B cell (primary cell): ENCODE measurements around the gene SENP5. TPM values are rescaled to one million over a fixed set of nuclear protein-coding genes. Genes with fewer than 3 reads are reported as not detected.

ENCODE experiments used
- ATAC-seq: fragments of 200-7000 bp; cut with Tn5 transposase; one replicate; pipeline ENCODE4 v1.10.0; 2021; ENCODE audit warnings: low read depth, mild to moderate bottlenecking, moderate number of reproducible peaks, moderate library complexity
- CTCF ChIA-PET: fragments of 350-600 bp; sonication (Branson Sonifier 250); formaldehyde crosslinking; loops from one replicate; lab custom pipeline; 2021; ENCODE audit warnings: antibody characterized with exemption, inconsistent platforms; lab: Charles Lee
- POLR2A ChIA-PET: fragments of 350-600 bp; sonication (Branson Sonifier 250); formaldehyde crosslinking; loops from one replicate; lab custom pipeline; 2021; ENCODE audit warnings: antibody characterized with exemption; lab: Charles Lee
- DNase-seq: peaks from one replicate; pipeline ENCODE4 v3.0.0; 2013
- H2AFZ ChIP-seq: 2 replicates; pipeline ENCODE4 v1.6.1; 2012; ENCODE audit warnings: mild to moderate bottlenecking, low read depth, low read length; ENCODE audit not compliant: insufficient read depth, poor library complexity, severe bottlenecking
- H3K27ac ChIP-seq, 2 donors: 1 replicate in 1 of 2; 2 replicates in 1 of 2; pipeline ENCODE4 v1.5.1; 2012 to 2013; ENCODE audit warnings: low read length in 2 of 2, mild to moderate bottlenecking in 2 of 2, moderate library complexity in 1 of 2
- H3K27me3 ChIP-seq, 4 experiments: fragments of 200-600 bp in 1 of 4; sonication (generic) in 1 of 4; replicated peaks in 1 of 4; 1 replicate in 2 of 4; 2 replicates in 2 of 4; pipeline versions ENCODE4 v1.6.1 to v1.7.0; 2013 to 2016; ENCODE audit warnings: low read length in 3 of 4, mild to moderate bottlenecking in 2 of 4, mixed read lengths in 1 of 4, moderate library complexity in 1 of 4; ENCODE audit not compliant: insufficient read depth in 4 of 4, control insufficient read depth in 3 of 4; ENCODE audit errors: control extremely low read depth in 1 of 4
- H3K36me3 ChIP-seq, 2 experiments: replicated peaks in 1 of 2; 1 replicate in 1 of 2; 2 replicates in 1 of 2; pipeline versions ENCODE4 v1.6.1 to v1.7.1; 2013; ENCODE audit warnings: low read length in 1 of 2; ENCODE audit not compliant: insufficient read depth in 2 of 2, control insufficient read depth in 1 of 2; ENCODE audit errors: control extremely low read depth in 1 of 2, extremely low read depth in 1 of 2
- H3K4me1 ChIP-seq, 2 donors: fragments of 200-600 bp in 1 of 2; sonication (generic) in 1 of 2; 1 replicate in 1 of 2; 2 replicates in 1 of 2; pipeline versions ENCODE4 v1.5.1 to v1.6.1; 2013 to 2017; ENCODE audit warnings: low read length in 2 of 2; ENCODE audit not compliant: control insufficient read depth in 2 of 2, insufficient read depth in 2 of 2
- H3K4me2 ChIP-seq: replicated peaks from 2 replicates; pipeline ENCODE3; 2012; ENCODE audit warnings: mild to moderate bottlenecking, low read depth, low read length; ENCODE audit not compliant: poor library complexity, severe bottlenecking
- H3K4me3 ChIP-seq, 5 experiments: fragments of 200-600 bp in 1 of 5; sonication (generic) in 1 of 5; 1 replicate in 3 of 5; 2 replicates in 2 of 5; pipeline versions ENCODE4 v1.5.1 to v1.7.0; 2011 to 2016; ENCODE audit warnings: low read length in 4 of 5, mild to moderate bottlenecking in 4 of 5, low read depth in 2 of 5, control low read depth in 1 of 5, moderate library complexity in 1 of 5; ENCODE audit not compliant: insufficient read depth in 1 of 5; ENCODE audit errors: control extremely low read depth in 1 of 5, extremely low read depth in 1 of 5
- H3K79me2 ChIP-seq: fragments of 200-600 bp; sonication (generic); one replicate; pipeline ENCODE4 v1.6.0; 2016; ENCODE audit warnings: low read length; ENCODE audit not compliant: control insufficient read depth, insufficient read depth
- H3K9ac ChIP-seq: fragments of 200-600 bp; sonication (generic); 2 replicates; pipeline ENCODE4 v1.6.1; 2017; ENCODE audit warnings: mild to moderate bottlenecking, low read length, moderate library complexity
- H3K9me3 ChIP-seq, 3 donors: one replicate each; pipeline versions ENCODE4 v1.6.1 to v1.7.1; 2013; ENCODE audit warnings: low read length in 2 of 3; ENCODE audit not compliant: control insufficient read depth in 2 of 3, insufficient read depth in 1 of 3; ENCODE audit errors: control extremely low read depth in 1 of 3
- H4K20me1 ChIP-seq: 2 replicates; pipeline ENCODE4 v1.6.0; 2012; ENCODE audit warnings: mild to moderate bottlenecking, low read length; ENCODE audit not compliant: insufficient read depth, control insufficient read depth, poor library complexity, severe bottlenecking
- H3K27ac Mint-ChIP-seq: one replicate; pipeline ENCODE4 v1.8.0; 2021; ENCODE audit warnings: mixed read lengths
- H3K27me3 Mint-ChIP-seq: one replicate; pipeline ENCODE4 v1.8.0; 2021; ENCODE audit warnings: mixed read lengths
- H3K4me1 Mint-ChIP-seq: one replicate; pipeline ENCODE4 v1.8.0; 2021; ENCODE audit warnings: mixed read lengths
- H3K4me3 Mint-ChIP-seq: one replicate; pipeline ENCODE4 v1.8.0; 2021; ENCODE audit warnings: mixed read lengths
- H3K9me3 Mint-ChIP-seq: one replicate; pipeline ENCODE4 v1.8.0; 2022; ENCODE audit warnings: mixed read lengths; ENCODE audit not compliant: insufficient read depth
- EZH2 ChIP-seq: IDR thresholded peaks from 2 replicates; pipeline ENCODE4 v1.6.1; 2012; ENCODE audit warnings: borderline replicate concordance, low read depth, mild to moderate bottlenecking, moderate library complexity, low read length; ENCODE audit not compliant: insufficient read depth, poor library complexity, severe bottlenecking
- WGBS: methylation state at CpG from one replicate; pipeline ENCODE4 v1.1.5; 2013; ENCODE audit warnings: missing lambda C conversion rate; ENCODE audit not compliant: insufficient coverage; 5-methylcytosine and 5-hydroxymethylcytosine counted together
- intact Hi-C: fragments of 100-400 bp; cut with micrococcal nuclease; formaldehyde crosslinking; loops from one replicate; pipeline ENCODE4 v1.10.0; 2022
- polyA plus RNA-seq: library from polyadenylated mRNA; depleted of rRNA; stranded (reverse); fragments of >200 nt; gene quantifications from 2 replicates; pipeline ENCODE4 v1.2.3, GENCODE V29; 2012
- total RNA-seq, 2 donors: library from RNA; stranded (reverse); fragments of 120-200 nt in 1 of 2; gene quantifications; 1 replicate in 1 of 2; 2 replicates in 1 of 2; pipeline versions ENCODE4 v1.2.3 to v1.2.4, GENCODE V29; 2013 to 2022
- TF ChIP-seq, protein P1 (sequence below): fragments of 200-600 bp; IDR thresholded peaks from one replicate; pipeline ENCODE4 v1.8.0; 2022; ENCODE audit warnings: antibody characterized with exemption, mild to moderate bottlenecking

SENP5 gene
- total and polyA plus RNA-seq, 2 donors (not counting 1 experiment from before 2014, with no cell fraction given): 9.2 to 51.5 TPM

DNA sequence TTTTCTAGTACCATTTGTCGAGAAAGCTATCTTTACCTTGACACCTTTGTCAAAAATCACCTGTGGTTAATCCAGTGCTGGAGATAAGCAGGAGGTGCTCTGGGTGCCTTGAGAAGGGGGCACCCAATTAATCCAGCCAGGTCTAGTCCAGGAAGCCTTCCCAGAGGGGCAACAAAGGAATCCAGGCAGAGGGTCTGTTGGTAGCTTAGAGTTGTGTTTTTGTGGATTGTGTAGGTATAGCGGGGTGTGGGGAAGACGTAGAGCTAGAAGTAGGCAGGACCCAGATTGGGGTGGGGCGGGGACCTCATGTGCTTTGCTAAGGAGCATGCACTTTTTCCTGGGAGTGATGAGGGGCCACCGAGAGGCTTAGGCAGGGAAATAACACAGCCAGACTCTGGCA, 106.9 kb downstream of the SENP5 start:
- Histone ChIP-seq H3K36me3 (no peaks in the 10 kb centered on the region), H2AFZ (no peak overlapping the region), H3K79me2 (no peaks in the 10 kb centered on the region), H3K4me3 (no peak overlapping the region), H3K4me1 (peaks cover 0 to 10% of the 10 kb centered on the region in 2 donors), H3K9me3 (no peaks in the 10 kb centered on the region), H3K9ac (no peak overlapping the region), H3K4me2 (no peak overlapping the region), H4K20me1 (no peaks in the 10 kb centered on the region), H3K27ac (no peak overlapping the region), H3K27me3 (peaks cover 0 to 7% (median 2%) of the 10 kb centered on the region in 4 experiments)
- 100% methylated on average over 4 of the region's 5 CpGs for WGBS
- ATAC-seq (no peak), DNase-seq (no peak)
- Mint-ChIP-seq H3K4me1 (peaks cover 10% of the 10 kb centered on the region), H3K4me3 (no peak overlapping the region), H3K9me3 (no peaks in the 10 kb centered on the region), H3K27me3 (peaks cover 28% of the 10 kb centered on the region), H3K27ac (no peak overlapping the region)
- ChIA-PET CTCF (interaction anchor here (0.5 to 1.5 kb wide), 3 partner anchors 212 to 446 kb away, joined by 3 to 4 read pairs (median 3); no protein-coding TSS in a partner anchor), POLR2A (no interaction called here)
- TF ChIP-seq, protein P1, sequence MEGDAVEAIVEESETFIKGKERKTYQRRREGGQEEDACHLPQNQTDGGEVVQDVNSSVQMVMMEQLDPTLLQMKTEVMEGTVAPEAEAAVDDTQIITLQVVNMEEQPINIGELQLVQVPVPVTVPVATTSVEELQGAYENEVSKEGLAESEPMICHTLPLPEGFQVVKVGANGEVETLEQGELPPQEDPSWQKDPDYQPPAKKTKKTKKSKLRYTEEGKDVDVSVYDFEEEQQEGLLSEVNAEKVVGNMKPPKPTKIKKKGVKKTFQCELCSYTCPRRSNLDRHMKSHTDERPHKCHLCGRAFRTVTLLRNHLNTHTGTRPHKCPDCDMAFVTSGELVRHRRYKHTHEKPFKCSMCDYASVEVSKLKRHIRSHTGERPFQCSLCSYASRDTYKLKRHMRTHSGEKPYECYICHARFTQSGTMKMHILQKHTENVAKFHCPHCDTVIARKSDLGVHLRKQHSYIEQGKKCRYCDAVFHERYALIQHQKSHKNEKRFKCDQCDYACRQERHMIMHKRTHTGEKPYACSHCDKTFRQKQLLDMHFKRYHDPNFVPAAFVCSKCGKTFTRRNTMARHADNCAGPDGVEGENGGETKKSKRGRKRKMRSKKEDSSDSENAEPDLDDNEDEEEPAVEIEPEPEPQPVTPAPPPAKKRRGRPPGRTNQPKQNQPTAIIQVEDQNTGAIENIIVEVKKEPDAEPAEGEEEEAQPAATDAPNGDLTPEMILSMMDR: no peak
- intact Hi-C loops: no loop called here

DNA sequence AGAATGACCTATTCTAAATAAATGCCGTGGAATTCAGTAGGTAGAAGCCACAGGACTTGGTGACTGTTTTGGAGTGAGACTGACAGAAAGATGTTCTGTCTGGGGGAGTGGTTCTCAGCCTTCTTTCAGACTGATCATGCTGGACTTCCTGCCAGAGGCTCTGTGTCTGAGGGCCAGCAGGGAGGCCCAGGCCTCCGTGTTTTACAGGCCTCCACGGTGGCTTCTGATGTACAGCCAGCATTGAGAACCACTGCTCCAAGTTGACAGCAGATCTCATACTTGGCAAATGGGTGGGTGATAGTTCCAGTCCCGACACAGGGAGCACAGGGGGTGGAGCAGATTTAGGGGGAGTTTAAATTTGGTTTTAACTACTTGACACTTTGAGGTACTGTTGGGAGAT, 107.6 kb downstream of the SENP5 start:
- CTCF ChIA-PET: interaction anchor here (1.4 to 1.5 kb wide), 2 partner anchors 211 to 213 kb away, joined by 3 read pairs; no protein-coding TSS in a partner anchor
- Histone ChIP-seq H3K36me3 (no peaks in the 10 kb centered on the region), H3K9ac (no peak overlapping the region), H3K4me1 (peaks cover 0 to 6% of the 10 kb centered on the region in 2 donors), H4K20me1 (no peaks in the 10 kb centered on the region), H3K9me3 (no peaks in the 10 kb centered on the region), H3K27me3 (peaks cover 0 to 7% (median 2%) of the 10 kb centered on the region in 4 experiments), H3K27ac (no peak overlapping the region), H3K4me3 (no peak overlapping the region), H3K4me2 (no peak overlapping the region), H3K79me2 (no peaks in the 10 kb centered on the region), H2AFZ (no peak overlapping the region)
- intact Hi-C loops: no loop called here
- H3K9me3 Mint-ChIP-seq: no peaks in the 10 kb centered on the region
- POLR2A ChIA-PET: no interaction called here
- 93% methylated on average over 4 of the region's 4 CpGs for WGBS
- DNase-seq (no peak), ATAC-seq (no peak)
- H3K4me3 Mint-ChIP-seq: no peak overlapping the region
- peaks cover 6% of the 10 kb centered on the region for H3K4me1 Mint-ChIP-seq
- no peak for TF ChIP-seq EZH2
- TF ChIP-seq, protein P1: no peak
- H3K27ac Mint-ChIP-seq: no peak overlapping the region
- H3K27me3 Mint-ChIP-seq: peaks cover 28% of the 10 kb centered on the region
